Measurements from ENCODE around the gene FAM9A. TPM values are rescaled to one million over a fixed set of nuclear protein-coding genes. Genes with fewer than 3 reads are reported as not detected.

The FAM9A gene
- total RNA-seq: not detected
- long read RNA-seq, donor 1: 0 reads
- long read RNA-seq, donor 2: 0 reads

GRCh38 chrX:8801041-8801599 is at the start of gene FAM9A:
Gene FAM9A (minus strand): TSS chrX:8801383. CDS start chrX:8800171, 1,212 bp downstream.
- intact Hi-C loops (cut with DNase I): no loop called here
- DNase-seq (ENCODE audit: low spot score): no peak

DNA sequence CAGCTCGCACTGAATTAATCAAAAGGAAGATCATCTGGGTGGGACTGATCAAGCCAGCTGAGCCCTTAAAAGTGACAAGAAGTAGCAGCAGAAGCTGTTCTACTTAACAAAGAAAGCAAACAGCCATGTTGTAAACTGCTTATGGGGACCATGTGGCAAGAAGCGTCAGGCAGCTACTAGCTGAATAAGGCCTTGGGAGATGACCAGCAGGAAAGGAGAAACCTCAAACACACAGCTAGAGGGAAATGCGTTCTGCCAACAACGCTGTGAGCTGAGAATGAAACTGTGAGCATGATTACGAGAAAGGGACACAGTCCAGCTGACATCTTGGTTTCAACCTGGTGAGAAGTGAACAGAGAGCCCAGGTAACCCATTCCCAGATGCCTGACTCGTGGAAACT is 49.3 kb upstream of the FAM9A start:
- DNase-seq (ENCODE audit: low spot score): no peak
- intact Hi-C loops (cut with DNase I): no loop called here

GRCh38 chrX:8849945-8850344 is 48.8 kb upstream of the FAM9A start:
- DNase-seq (ENCODE audit: low spot score): no peak
- intact Hi-C loops (cut with DNase I): loop anchor here in 1 of 2 donors (5.0 kb wide), 1 partner anchor 98 kb away; no protein-coding TSS in a partner anchor

DNA sequence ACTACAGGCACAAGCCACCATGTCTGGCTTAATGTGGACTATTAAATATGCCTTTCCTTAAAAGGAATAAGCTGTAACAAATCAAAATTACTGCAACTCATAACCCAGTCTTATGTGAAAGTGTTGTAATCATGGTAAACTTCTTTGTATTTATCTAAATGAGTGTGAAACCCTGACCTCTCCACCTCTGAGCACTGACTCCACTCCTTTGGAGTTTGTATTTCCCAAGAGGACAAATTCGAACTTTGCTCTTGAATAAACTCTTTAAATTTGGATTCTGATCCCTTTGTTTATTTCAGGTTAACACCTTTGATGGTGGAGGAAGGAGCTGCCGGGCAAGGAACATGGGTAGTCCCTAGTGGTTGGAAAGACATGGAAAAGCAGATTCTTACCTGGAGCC is 48.3 kb upstream of the FAM9A start:
- intact Hi-C loops (cut with DNase I): loop anchor here in 1 of 2 donors (5.0 kb wide), 1 partner anchor 97 kb away; no protein-coding TSS in a partner anchor
- DNase-seq (ENCODE audit: low spot score): no peak

DNA sequence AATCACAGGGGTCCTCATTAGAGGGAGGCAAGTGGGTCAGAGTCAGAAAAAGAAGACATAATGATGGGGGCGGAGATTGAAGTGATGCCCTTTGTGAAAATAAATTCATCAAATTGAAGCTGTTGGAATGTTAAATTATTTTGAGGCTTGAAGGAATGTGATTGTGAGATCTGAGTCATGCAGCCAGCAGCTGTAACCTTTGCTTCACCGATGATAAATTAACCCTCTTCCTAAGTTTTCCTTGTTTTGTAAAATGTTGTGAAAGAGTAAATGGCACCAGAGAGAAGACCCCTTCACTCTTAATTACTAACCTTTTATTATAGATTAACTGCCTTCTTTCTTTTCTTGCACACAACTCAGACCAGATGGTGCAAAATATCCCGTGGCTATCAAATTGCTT is 47.7 kb upstream of the FAM9A start:
- DNase-seq (ENCODE audit: low spot score): no peak
- intact Hi-C loops (cut with DNase I): loop anchor here in 1 of 2 donors (5.0 kb wide), 1 partner anchor 97 kb away; no protein-coding TSS in a partner anchor

DNA sequence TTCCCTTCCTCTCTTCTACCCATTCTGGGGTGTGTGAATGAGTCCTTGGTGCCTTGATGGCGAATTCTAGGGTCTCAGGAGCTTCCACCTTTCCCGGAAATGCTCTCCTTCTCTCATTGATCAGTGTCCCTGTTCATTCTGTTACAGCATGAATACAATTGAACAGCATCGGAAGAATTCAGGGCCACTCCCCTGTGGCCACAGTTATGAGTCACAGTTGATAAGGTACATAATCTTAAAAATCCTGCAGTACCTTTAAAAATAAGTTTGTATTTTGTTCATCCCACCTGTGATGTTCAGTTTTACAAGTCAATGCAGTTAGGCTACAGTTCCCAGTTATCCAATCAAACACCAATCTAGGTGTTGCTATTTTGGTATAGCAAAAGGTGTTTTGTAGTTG is 47.3 kb upstream of the FAM9A start:
- no peak for DNase-seq (ENCODE audit: low spot score)
- intact Hi-C loops (cut with DNase I): loop anchor here in 1 of 2 donors (5.0 kb wide), 1 partner anchor 96 kb away; no protein-coding TSS in a partner anchor

DNA sequence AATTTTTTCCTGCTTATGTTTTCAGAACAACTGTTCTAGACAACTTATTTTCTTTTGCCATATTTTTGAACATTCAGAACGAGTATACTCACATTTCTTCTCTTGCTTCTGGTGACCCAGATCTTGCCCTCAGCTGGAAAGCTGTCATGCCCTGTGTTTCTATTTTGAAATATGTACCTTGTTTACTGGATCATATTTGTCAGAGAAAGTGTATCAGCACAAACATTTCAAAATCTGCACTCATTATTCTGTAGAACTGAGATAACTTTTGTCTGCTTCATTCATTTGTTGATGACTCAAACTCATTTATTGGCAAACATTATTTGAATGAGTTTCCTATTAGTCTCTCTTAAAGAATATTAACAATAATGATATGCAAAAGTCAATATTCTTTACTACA is 46.2 kb upstream of the FAM9A start:
- intact Hi-C loops (cut with DNase I): loop anchor here in 1 of 2 donors (5.0 kb wide), 1 partner anchor 95 kb away; no protein-coding TSS in a partner anchor
- no peak for DNase-seq (ENCODE audit: low spot score)

DNA sequence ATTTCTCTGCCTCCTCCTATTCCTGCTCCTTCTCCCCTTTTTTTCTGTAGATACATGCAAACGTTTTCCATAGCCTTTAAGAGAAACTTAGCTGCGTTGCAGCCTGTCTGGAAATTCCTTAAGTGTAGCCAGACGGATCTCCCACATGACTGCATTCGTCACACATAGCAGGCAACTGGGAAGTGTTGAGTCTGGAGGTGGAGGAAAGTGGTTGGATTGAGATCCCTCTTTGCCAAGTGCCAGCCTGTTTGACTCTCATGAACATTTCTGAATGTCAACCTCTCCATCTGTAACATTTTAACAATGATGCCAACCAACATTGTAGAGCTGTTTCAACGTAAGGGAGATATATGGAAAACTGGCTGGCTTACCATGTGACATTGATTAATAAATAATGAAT is 45.1 kb upstream of the FAM9A start:
- DNase-seq (ENCODE audit: low spot score): no peak

GRCh38 chrX:8845469-8845868 is 44.3 kb upstream of the FAM9A start:
- intact Hi-C loops (cut with DNase I): loop anchor here in 1 of 2 donors (5.0 kb wide), 1 partner anchor 93 kb away; no protein-coding TSS in a partner anchor
- DNase-seq (ENCODE audit: low spot score): no peak

More for the DNA sequence above, 45.1 kb upstream of the FAM9A start:
- intact Hi-C loops (cut with DNase I): loop anchor here in 1 of 2 donors (5.0 kb wide), 1 partner anchor 94 kb away; no protein-coding TSS in a partner anchor

DNA sequence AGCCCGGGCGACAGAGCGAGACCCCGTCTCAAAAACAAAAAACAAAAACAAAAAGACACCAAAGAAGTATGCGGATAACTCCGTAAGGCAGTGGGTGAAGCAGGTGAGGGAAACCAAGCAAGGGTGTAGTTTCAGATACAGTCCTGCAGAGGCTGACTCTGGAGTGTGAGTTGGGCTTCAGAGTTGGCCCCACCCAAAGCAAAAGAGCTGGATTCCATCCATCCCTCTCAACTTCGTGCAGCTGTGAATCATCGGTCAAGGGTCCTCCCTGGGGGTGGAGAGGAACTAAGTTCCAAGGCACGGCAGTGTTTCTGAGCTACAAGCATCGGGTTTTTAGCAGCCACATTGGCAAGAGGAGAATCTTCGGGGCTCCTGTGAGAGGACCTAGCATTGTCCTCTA is 43.9 kb upstream of the FAM9A start:
- no peak for DNase-seq (ENCODE audit: low spot score)
- intact Hi-C loops (cut with DNase I): loop anchor here in 1 of 2 donors (5.0 kb wide), 1 partner anchor 93 kb away; no protein-coding TSS in a partner anchor

DNA sequence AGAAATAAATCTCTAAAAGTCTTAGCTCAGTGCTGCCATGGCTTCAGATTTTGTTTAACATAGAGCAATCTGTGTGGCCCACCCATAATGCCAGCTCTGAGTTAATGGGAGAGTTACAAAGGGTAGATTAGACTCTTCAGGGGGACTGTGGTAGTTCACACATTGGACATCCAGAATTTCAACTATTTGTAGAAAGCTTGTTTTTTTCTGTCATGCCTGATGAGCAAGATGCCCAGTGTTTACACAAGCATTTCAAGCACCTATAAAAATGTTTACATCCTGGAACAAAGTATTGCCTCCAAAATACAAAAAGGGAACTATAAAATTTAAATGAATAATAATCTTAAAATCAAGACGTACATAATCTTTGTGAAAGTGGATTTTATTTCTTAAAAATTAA is 43.0 kb upstream of the FAM9A start:
- no peak for DNase-seq (ENCODE audit: low spot score)
- intact Hi-C loops (cut with DNase I): no loop called here

GRCh38 chrX:8841911-8842310 is 40.7 kb upstream of the FAM9A start:
- no peak for DNase-seq (ENCODE audit: low spot score)
- intact Hi-C loops (cut with DNase I): no loop called here

- intact Hi-C loops (cut with DNase I): no loop called here
- DNase-seq (ENCODE audit: low spot score): no peak
Measured at GRCh38 chrX:8834392-8834791, 33.2 kb upstream of the FAM9A start.

- intact Hi-C loops (cut with DNase I): no loop called here
- no peak for DNase-seq (ENCODE audit: low spot score)
Measured at GRCh38 chrX:8832582-8833378, 31.6 kb upstream of the FAM9A start.

GRCh38 chrX:8823698-8824097 is 22.5 kb upstream of the FAM9A start:
- no peak for DNase-seq (ENCODE audit: low spot score)
- intact Hi-C loops (cut with DNase I): no loop called here

- no peak for DNase-seq (ENCODE audit: low spot score)
- intact Hi-C loops (cut with DNase I): no loop called here
Measured at GRCh38 chrX:8822002-8822401, 20.8 kb upstream of the FAM9A start.

GRCh38 chrX:8820910-8821527 is 19.8 kb upstream of the FAM9A start:
- intact Hi-C loops (cut with DNase I): no loop called here
- no peak for DNase-seq (ENCODE audit: low spot score)

GRCh38 chrX:8815460-8816065 is 14.4 kb upstream of the FAM9A start:
- intact Hi-C loops (cut with DNase I): loop anchor here in 1 of 2 donors (10.0 kb wide), 1 partner anchor 821 kb away; no protein-coding TSS in a partner anchor
- DNase-seq (ENCODE audit: low spot score): no peak

DNA sequence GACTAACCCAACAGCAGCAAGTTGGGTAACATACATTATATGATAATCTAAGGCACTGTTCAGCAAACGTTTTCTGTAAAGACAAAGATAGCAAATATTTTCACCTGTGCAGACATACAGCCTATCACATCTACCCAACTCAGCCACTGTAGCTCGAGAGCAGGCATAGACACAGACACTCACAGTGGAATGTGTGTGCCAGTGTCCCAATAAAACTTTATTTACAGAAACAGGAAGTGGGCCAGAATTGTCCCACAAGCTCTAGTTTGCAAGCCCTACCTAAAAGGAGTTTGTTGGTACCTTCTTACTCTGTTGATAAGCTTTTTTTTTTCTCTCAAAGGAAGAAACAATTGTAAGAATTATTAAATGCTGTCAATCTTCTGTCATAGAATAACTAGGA is 11.9 kb upstream of the FAM9A start:
- intact Hi-C loops (cut with DNase I): loop anchor here in 1 of 2 donors (10.0 kb wide), 1 partner anchor 818 kb away; no protein-coding TSS in a partner anchor
- no peak for DNase-seq (ENCODE audit: low spot score)

Measured in posterior vena cava (tissue), 2 donors.